HL-60 (cell line): ENCODE measurements around the gene RASA1.

Experiments used
- GABPA ChIP-seq: IDR thresholded peaks from 2 replicates; pipeline ENCODE4 v1.6.1; 2012; ENCODE audit warnings: low read depth
- POLR2AphosphoS5 ChIP-seq: IDR thresholded peaks from 2 replicates; pipeline ENCODE4 v1.6.1; 2012; ENCODE audit warnings: low read depth
- SPI1 ChIP-seq: IDR thresholded peaks from 2 replicates; pipeline ENCODE4 v1.6.1; 2012; ENCODE audit warnings: low read depth, mild to moderate bottlenecking, borderline replicate concordance
- TF ChIP-seq, protein P1 (sequence below): IDR thresholded peaks from one replicate; pipeline ENCODE4 v1.5.1; 2011; ENCODE audit warnings: low read length, control low read depth, inconsistent platforms; ENCODE audit not compliant: insufficient read depth
- TF ChIP-seq, protein P2 (sequence below): IDR thresholded peaks from 2 replicates; pipeline ENCODE4 v1.6.1; 2012; ENCODE audit warnings: low read depth; ENCODE audit not compliant: insufficient replicate concordance

DNA sequence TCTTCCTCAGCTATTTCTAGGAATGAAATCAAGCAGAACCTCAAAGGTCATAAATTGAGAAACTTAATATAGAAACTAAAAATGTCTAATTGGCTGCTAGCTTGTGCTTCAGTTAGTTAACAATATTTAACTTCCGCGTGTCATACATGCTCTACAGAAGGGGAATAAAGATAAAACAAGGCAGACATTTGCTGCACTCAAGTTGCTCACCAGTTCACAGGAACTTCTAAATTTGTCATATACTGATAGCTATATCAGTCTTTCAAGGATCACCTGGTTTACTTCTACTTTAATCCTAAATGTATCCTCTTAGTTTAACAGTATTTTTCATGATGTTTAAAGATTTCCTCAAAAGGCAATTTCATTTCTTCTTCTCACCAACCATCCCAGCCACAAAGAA, 136.7 kb downstream of the RASA1 start:
- TF ChIP-seq, protein P1, sequence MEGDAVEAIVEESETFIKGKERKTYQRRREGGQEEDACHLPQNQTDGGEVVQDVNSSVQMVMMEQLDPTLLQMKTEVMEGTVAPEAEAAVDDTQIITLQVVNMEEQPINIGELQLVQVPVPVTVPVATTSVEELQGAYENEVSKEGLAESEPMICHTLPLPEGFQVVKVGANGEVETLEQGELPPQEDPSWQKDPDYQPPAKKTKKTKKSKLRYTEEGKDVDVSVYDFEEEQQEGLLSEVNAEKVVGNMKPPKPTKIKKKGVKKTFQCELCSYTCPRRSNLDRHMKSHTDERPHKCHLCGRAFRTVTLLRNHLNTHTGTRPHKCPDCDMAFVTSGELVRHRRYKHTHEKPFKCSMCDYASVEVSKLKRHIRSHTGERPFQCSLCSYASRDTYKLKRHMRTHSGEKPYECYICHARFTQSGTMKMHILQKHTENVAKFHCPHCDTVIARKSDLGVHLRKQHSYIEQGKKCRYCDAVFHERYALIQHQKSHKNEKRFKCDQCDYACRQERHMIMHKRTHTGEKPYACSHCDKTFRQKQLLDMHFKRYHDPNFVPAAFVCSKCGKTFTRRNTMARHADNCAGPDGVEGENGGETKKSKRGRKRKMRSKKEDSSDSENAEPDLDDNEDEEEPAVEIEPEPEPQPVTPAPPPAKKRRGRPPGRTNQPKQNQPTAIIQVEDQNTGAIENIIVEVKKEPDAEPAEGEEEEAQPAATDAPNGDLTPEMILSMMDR = no peak
- TF ChIP-seq, protein P2, sequence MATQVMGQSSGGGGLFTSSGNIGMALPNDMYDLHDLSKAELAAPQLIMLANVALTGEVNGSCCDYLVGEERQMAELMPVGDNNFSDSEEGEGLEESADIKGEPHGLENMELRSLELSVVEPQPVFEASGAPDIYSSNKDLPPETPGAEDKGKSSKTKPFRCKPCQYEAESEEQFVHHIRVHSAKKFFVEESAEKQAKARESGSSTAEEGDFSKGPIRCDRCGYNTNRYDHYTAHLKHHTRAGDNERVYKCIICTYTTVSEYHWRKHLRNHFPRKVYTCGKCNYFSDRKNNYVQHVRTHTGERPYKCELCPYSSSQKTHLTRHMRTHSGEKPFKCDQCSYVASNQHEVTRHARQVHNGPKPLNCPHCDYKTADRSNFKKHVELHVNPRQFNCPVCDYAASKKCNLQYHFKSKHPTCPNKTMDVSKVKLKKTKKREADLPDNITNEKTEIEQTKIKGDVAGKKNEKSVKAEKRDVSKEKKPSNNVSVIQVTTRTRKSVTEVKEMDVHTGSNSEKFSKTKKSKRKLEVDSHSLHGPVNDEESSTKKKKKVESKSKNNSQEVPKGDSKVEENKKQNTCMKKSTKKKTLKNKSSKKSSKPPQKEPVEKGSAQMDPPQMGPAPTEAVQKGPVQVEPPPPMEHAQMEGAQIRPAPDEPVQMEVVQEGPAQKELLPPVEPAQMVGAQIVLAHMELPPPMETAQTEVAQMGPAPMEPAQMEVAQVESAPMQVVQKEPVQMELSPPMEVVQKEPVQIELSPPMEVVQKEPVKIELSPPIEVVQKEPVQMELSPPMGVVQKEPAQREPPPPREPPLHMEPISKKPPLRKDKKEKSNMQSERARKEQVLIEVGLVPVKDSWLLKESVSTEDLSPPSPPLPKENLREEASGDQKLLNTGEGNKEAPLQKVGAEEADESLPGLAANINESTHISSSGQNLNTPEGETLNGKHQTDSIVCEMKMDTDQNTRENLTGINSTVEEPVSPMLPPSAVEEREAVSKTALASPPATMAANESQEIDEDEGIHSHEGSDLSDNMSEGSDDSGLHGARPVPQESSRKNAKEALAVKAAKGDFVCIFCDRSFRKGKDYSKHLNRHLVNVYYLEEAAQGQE = no peak
- TF ChIP-seq POLR2AphosphoS5 (no peak), GABPA (no peak), SPI1 (no peak)
